NCI-H146 (cell line): Measurements from ENCODE around the gene ADGRD1.

Experiments used
- DNase-seq: peaks from one replicate; lab custom pipeline; 2025; lab: John Stamatoyannopoulos, UW

ADGRD1 gene

DNA sequence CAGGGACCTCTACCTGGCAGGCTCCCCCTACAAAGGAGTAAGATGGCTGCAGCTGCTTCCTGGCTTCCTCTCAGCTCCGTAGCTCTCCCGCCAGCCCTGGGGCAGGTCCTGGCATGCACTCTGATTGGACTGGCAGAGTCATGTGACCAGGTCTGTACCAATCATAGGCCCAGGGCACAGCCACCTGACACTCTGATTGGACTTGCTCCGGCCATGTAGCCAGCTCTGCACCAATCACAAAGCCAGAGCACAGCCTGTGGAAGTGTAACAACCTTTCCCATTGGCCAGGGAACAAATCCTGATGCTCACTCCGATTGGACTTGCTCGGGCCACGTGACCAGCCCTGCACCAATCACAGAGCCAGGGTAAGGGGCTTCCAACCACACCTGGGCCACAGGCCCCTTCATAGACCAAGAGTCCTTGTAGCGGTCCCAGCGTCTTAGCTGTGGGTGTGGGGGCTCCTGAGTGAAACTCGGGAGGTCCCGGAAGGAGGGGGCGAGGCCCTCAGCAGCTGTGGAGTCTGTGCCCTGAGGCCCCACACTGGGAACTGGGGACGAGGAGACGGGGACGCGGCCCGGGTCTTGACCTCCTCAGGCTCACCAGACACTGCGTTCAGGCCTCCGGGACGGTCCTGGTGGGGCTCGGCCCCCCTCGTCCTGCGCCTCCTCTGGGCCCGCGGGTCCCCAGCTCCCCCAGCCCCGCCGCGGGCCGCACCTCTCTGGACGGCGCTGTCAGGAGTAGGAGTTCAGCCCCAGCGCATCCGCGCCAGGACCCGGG, 210.6 kb downstream of the ADGRD1 start:
- no peak for DNase-seq

DNA sequence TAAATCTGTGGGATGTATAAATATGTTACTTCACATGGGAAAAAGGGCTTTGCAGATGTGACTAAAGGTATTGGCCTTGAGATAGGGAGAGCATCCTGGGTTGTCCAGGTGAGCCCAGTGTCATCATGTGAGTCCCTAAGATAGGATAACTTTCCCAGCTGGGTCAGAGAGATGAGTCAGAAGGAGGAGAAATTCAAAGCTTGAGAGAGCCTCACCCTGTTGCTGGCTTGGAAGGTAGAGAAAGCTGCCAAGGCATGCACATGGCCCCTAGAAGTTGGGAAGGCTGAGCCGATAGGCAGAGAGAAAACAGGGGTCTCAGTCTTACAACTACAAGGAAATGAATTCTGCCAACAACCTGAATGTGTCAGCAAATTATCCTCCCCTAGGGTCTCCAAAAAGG, 213.0 kb downstream of the ADGRD1 start:
- no peak for DNase-seq

DNA sequence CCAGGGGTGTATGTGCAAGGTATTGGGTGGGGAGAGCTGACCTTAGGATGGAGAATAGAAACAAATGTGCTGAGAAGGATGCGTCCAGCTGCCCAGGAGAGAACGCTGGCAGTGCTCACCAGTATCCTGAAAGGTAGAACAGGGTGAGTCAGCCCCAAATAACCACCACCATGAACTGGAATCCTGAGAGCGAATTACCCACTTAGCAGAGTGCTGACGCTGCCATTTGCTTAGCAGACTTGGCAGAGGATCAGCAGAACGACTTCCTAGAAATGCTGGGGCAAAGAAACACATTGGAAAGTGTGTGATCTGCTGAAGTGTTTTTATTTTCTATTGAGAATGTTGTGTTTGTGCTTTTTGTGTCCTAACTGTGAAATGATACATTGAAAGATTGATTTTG, 213.6 kb downstream of the ADGRD1 start:
- DNase-seq: no peak

DNA sequence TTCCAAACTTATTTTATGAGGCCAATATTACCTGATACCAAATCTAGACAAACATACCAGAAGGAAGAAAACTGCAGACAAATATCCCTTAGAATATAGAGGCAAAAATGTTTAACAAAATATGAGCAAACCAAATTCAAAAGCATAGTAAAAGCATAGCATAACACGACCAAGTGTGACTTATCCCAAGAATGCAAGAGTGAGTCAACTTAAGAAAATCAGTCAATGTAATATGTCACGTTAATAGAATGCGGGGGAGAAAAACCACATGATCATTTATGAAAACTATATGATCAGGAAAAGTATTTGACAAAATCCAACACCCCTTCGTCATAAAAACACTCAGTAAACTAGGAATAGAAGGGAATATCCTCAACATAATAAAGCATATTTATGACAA, 217.3 kb downstream of the ADGRD1 start:
- no peak for DNase-seq

DNA sequence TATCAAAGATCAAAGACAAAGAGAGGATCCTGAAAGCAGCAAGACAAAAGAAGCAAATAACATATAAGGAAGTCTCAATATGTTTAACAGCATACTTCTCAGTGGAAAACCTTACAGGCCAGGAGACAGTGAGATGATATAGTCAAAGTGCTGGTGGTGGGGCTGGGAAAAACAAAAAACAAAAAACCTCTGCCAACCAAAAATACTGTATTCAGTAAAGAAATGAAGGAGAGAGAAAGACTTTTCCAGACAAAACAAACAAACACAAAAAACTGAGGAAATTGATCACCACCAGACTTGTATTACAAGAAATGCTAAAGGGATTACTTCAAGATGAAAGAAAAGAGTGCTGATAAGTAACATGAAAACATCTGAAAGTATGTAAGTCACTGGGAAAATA, 221.2 kb downstream of the ADGRD1 start:
- DNase-seq: no peak

DNA sequence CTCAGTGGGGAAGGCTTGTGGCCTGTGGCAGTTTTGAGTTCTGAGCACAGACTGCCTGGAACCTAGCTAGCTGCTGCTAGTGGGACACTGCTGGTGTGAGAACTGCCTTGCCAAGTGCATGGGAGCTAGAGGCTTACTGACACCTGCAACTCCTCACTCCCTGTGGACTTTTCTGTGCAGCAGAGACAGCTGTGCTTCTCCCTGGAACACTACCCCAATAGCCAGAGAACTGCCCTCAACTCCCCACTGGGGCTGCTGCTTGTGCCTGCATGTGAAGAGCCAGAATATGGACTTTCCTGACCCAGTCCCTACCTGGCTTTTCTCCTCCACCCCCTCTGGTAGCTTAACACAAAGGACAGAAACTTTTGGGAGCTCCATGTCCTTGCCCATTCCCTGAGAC, 222.6 kb downstream of the ADGRD1 start:
- no peak for DNase-seq

DNA sequence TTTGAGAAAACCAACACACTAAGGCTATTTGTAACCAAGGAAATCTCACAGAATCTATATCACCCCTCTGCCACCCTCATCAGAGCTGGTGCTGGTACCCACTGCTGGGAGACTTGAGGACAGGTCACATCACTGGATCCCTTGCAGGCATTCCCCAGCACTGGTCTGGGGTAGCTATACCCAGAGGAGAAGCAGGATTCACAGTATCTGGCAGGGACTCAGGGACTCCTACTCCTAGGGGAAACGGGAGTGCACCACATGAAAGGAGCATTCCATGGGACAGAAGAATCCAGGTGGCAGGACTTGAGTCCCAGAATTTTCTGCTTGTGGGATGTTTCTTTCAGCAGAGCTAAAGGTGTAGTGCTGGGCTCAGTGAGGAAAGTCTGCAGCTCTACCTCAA, 223.2 kb downstream of the ADGRD1 start:
- no peak for DNase-seq

DNA sequence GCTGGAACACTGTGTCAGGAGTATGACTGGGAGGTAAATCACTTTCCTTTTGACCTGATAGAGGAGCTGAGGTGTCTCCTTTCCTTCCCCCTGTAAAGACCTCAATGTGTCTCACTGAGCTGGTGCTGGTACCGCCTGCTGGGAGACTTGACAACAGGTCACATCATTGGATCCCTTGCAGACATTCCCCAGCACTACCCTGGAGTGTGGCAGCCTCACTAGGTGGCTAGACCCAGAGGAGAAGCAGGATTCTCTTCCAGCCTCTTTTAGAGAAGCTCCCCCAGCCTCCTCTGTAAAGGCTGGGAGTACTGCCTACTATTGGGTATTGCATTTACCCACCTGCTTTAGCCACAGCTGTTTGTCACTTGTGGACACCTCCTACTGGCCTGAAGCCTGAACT, 223.9 kb downstream of the ADGRD1 start:
- DNase-seq: no peak

DNA sequence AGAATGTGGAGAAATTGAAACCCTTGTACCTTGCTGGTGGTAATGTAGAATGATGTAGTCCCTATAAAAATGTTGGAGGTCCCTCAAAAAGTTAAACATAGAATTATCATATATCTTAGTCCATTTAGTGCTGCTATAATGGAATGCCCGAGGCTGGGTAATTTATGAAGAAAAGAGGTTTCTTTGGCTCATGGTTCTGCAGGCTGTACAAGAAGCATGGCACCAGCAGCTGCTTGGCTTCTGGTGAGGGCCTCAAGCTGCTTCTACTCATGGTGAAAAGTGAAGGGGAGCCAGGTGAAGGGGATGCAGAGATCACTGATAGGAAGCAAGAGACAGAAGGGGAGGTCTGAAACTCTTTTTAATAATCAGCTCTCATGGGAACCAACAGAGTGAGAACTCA, 233.9 kb downstream of the ADGRD1 start:
- DNase-seq: no peak

DNA sequence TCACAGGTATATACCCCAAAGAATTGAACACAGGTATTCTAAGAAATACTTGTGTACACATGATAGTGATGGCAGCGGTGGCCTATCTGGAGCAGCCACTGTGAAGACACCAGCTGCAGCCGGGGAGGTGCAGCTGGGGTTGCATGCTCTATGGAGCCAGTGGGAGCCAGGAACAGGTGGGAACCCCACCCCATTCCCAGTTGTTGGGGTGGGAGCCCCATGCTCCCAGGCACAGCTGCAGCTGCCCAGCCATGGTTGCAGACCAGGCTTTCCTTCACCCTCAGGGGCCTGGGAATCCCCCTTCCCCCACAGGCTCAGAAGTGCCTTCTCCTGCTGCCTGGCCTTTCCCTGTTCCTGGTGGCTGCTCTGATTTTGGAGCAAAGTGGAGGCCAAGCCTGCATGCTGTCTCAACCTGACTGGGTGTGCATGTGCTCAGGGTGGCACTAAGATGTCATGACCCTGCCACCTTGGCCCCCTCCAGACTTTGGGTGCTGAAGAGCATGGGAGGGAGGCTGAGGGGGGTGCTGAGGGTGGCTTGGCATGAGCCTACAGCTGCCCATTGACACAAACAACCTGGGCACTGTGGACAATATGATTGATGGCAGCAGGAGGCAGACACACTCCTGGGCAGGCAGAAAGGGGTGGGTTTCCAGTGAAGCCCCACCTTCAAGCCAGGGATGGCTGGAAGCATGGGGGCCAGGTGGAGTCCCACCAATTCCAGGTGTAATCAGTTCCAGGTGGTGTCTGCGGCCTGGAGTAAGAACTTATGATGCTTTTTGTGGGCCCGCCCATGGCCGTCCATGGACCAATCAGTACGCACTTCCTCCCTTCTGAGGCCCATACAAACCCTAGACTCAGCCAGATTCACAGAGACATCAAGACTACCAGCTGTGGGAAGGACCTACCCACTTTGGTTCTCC, 234.7 kb downstream of the ADGRD1 start:
- no peak for DNase-seq

DNA sequence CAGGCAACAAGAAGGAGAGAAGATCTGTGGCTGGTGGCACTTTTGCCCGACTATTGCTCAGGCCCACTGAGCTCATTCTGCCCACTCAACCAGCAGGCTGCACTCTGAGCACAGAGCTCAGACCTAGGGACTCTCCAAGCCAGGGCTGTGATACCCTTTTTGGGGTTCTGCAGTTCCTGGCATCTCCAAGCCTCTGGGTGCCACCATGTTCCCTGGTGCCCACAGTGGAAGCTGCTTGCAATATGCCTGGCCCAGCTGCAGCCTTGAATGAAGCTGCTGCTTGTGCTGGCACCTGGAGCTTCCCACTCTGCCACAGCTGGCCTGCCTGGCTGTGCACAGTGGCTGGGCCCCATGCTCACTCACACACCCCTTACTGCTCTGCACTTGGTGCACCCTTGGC, 236.1 kb downstream of the ADGRD1 start:
- no peak for DNase-seq

DNA sequence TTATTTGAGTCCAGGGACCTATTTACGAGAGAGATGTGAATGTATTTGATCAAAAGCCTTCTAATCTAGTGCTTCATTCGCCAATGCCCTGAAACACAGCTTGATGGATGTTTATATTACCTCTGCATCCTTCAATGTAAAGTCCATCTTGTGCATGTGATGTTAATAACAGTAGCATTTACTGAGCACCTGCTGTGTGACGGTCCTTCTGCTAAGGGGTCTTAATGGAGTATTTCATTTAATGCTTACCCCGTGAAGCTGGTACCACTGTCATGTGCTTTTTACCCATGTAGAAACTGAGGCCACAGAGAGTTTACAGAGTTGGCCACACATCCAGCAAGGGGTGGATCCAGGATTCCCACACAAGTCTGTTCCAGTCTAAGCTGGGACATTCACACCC, 237.3 kb downstream of the ADGRD1 start:
- no peak for DNase-seq
